DMS79 treated with DMSO at 0.1 percent for 48 hours (cell line): ENCODE data around the gene SH2D2A.

Source experiments
- DNase-seq: peaks from one replicate; lab custom pipeline; 2025; lab: John Stamatoyannopoulos, UW

SH2D2A gene

DNA sequence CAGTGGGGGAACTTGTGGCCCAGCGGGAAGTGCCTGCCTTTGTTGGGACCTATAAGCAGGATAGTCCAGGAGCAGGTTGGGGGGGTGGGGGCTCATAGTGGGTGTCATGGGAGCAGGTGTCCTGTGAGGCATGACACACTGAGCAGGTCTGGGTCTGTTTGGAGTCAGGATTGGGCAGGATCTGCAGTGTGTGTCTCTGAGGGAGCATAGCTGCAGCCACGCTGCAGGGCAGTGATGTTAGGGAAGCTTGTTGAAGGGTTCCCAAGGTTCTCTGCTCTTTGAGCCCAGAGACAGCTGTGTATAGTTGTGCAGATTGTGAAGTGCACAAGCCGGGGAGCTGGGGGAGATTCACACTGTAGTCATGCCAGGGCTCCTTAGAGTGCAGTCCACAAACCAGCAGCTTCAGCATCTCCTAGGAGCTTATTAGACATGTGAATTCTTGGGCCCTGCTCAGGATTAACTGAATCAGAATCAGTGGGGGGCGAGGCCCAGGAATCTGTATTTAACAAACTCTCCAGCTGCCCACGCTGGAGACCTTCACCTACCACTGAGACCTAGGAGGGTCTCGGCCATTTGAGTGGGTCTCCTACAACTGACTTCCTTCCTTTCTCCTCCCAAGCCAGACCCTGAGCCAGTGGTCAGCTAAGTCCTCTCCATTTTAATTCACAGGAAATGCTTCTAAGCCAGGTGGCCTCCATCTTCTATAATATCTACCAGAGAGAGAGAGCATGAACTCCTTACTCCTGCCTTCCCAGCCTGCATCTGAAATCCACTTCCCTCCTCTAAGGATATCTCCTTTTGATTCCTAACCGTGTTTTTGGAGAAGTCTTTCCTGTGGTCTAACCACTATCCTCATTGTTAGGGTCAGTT is 31.2 kb upstream of the SH2D2A start:
- no peak for DNase-seq

DNA sequence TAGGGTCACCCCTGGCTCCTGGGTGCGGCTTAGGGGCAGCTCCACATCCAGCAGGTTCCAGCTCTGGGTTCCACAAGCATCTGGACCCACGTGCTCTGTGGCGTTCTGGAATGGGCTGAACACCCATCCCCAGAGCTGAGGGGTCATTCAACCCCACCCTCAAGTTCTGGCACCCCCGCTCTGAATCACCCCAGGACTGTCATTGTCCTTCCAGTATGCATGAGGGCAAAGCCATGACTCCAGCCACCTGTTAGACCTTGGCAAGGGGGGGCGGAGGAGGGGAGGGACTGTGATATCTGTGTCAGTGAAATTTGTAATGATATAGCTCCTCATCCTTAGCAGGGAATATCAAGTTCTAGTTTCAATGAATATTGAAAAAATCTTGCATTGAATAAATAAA is 30.0 kb upstream of the SH2D2A start:
- no peak for DNase-seq

DNA sequence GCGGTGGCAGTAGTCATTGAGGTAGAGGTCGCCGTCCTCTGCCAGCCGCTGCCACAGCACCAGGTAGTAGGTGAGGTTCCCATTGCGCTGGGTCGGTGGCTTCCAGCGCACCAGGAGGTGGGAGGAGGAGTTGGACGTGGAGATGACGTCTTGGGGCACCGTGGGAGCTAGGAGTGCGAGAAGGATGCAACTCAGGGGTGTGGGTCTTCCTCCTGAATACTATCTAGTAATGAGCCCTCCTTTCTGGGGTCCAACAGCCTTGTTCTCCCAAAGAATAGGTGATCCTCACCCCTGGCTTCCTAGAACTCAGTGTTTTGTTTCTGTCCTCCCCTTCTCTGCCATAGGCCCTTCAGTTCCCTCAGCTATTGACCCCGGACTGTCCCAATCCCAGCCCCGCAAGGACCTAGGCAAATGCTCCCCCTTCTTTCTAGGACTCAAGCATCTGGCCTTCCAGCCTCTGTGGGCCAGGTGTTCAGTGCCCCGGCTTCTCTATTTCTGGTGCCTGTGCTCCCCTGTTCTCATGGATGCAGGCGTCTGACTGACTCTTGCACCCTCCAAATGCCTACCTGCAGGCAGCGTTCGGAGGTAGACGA is 29.4 kb upstream of the SH2D2A start:
- DNase-seq, result no peak

DNA sequence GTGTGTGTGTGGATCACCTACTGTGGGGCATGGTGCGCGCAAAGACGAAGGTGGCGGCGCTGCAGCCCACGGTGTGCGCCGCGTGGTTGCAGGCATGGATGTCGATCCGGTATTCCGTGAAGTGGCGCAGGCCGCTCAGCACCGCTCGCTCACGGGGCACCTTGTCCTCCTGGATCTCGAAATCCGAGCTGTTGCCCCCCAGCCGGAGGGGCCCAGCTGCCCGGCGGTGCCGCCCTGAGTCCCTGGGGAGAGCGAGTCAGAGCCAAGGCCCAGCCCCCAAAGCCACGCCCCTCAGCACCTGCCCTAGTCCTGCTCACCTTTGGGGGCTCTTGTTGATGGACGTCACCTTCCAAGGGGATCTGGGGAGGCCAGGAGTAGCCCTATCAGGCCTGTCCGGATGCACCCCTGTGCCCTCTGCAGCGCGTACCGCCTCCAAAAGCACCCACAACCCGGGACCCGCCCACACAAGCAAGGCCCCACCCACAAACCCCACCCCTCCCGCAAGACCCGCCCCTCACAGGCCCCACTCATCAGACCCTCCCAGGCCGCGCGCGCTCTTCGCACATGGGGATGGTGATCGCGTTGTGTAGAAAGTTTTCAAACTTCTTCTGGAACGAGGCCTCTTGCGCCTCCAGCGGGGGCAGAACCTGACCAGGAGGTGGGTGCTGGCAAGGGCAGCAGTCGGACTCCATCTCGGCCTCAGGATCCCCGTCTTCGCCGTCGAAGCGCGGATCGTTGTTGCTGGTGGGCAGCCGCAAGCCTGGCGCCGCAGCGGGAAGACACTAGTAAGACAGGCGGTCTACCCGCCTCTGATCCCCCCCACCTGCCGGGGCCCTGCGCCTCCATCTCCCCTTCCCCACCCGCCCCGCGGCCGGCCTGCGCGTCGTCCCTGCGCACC is 28.7 kb upstream of the SH2D2A start:
- no peak for DNase-seq

DNA sequence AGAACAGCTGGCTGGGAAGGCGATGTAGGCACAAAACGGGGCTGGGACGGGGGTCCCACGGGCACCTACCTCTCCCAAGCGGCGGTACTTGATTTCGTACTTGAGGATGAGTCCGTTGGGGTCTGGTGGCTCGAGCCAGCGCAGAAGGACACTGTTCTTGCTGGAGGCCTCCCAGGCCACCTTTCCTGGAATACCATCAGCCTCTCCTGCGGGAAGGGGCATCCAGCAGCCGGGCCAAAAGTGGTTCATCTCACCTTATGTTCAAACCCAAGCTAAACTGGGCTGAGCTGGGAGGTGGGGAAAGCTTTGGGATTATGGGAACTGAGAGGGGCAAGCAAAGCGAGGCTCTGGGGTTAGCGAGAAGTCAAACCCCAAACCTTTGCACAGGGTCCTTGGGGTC is 28.0 kb upstream of the SH2D2A start:
- no peak for DNase-seq

DNA sequence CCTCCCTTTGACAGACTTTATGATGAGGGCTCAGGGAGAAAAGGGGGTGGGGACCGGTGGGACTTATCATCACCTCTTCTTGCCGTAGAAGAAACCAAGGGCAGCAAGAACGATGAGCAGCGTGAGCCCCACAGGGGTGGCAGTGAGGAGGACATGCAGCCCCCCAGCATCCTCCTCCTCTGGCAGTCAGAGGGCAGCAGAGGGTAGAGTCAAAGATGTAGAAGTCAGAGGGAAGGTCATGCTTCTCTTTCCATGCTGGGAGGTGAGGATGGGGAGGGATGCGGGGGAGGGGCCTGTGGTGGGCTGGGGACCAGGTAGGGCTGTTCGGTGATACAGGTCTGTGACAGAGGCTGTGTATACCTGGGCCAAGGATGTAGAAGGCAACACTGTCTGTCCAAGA is 27.5 kb upstream of the SH2D2A start:
- no peak for DNase-seq

DNA sequence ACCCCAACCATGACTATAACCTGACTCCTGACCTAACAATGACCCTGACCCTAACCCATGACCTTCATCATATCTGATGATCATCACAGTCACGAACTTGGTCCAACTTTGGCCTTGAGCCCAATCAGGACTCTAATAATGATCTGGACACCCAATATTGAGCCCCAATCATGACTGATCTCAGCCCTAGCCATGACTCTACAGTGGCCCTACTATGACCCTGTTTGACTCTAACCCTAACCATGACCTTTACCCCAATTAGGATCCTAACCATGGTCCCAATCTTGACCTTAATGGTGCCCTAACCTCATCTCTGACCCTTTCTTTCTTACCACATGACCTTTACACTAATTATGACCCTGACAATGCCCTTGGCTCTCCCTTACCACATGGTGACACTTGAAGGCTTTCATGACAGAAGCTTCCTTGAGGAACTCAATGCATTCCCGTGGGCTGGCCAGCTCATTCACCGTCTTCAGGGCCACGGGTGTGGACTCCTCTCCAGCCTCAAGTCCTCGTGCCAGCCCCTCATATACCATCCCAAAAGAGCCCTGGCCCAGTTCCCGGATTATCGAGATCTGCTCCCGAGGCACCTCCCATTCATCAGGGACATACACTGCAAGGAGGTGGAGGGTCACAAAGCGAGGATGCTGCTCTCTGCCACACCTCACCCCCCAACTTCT is 26.1 kb upstream of the SH2D2A start:
- no peak for DNase-seq

DNA sequence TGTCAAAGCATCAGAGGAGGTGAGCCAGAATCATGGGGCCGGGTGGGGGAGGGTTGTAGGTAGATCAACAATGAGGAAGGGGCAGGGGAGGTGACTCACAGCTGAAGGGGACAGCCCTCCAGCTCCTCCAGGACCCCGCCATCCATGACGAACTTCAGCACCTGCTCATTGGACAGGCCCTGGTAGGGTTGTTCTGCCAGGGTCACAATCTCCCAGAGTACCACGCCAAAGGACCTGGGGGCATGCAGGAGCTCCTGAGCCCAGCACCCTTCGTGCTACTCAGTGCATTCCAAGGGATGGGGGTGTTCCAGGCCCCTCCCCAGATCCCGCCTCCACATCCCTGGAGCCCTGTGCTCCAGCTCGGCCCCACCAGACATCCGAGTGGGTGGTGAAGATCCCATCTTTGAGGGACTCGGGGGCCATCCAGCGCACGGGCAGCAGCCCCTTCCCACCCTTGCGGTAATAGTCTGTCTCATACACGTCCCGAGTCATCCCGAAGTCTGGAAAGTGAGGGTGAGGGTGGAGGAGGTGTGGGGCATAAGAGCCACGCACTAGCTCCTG is 24.7 kb upstream of the SH2D2A start:
- DNase-seq, result no peak

DNA sequence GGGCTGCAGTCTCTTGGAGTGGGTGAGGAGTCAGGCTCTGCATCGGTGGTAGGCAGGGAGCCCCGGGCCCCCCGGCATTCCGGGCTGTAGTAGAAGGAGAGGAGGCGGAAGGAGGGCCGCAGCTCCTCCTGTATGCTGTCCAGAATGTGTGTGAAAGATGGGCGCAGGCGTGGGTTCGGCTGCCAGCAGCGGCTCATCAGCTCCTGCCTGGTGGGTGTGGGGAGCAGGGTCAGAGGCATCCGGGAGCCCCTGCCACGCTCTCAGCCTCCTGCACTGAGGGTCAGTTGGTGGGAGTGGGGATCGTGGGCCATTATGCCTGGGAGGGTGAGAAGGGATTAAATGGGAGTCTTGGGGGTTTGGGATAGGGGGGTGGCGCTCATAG is 24.2 kb upstream of the SH2D2A start:
- no peak for DNase-seq

DNA sequence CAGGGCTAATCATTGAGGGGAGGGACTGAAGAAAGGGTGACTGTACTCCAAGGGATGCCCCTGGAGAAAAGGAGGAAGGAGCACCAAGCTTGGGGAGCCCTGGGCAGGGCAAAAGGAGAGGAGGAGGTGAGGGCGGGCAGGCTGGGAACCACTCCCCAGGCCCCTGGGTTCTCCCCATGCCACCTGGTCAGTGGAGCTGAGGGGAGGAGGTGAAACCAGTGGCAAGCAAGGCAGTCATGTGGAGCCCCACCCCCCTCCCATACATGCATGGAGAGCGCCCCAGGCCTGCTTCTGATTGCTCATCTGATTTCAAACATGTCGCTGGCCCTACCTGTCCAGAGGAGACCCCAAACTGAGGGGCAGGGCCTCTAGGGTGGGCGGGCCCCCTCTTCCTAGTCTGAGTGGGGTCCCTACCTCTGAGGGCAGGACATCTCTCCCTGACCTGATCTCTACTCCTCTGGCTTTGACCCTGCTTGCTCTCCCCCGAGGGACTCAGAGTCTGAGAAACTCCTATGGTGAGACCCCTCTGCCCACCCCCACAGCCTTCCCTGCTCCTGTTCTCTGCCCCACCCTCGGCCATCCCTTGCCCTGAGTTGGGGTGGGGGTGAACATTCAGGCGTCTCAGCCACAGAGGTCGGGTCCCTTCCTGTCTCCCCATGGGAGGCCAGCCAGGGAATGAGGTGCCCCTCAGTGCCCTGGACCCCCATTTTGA is 23.7 kb upstream of the SH2D2A start:
- DNase-seq, result no peak

DNA sequence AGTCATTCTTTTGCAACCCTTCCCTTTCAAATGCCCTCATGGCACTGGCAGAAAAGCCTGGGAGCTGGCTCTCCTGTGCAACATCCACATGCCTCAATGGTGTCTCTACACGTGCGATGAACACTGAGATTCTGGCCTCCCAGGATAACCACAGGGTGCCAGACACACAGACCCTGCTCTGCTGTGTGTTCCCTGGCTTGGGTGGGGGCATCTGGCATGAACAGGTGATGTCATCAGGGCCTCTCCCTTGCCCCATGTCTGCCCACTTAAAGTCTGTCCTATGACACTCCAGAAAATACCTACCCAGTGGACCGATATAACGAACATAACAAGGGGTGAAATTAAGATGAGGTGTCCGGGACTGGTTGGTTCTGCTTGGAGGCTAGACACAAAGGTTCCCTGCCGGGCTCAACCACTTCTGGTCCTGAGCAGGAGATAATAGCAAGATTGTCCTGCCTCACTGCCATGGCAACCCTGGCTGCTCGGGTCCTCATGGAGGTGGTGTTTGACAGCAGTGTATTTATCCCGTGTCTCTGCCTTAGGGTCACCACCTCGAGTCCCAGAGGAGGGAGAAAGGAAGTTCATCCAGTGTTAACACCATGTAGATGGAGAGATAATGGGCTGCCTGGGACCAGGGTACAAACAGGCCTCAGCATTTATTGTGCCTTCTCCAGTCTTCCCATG is 22.9 kb upstream of the SH2D2A start:
- peak; percentile 9 for DNase-seq

DNA sequence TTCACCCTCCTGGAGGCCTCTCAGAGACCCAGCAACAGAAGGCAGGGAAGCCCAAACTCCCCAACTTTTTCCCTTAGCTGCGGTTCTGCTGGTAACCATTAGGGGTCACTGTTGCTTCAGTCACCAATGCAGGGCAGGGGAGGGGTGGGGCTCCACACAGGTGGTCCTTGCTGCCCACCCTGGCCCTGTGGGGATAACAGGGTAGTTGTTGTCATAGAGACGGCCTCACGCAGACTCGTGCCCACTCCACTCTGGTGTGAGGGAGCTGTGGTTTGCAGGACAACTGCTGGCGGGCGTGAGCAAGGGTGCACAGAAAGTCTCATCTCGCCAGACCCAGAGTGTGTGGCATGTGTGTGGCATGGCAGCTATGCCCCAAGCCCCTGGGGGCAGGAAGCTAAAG is 22.3 kb upstream of the SH2D2A start:
- peak; percentile 4 for DNase-seq

DNA sequence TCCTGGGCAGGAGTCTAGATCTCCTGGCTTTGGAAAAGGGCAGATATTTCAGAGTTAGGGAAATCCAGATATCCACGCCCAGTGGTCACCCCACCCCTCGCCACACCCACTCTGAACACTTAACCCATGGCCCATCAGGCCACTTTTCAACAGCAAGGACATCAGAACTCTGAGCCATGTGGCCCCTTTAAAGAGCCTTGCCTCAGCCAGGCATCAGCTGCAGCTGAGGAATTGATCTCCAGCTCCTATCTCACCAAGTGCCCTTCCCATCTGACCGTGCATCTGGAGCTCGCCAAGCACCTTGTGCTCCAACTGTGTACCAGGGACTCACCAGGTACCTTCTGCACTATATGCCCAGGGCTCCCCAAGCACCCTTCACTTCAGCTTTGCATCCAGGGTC is 20.2 kb upstream of the SH2D2A start:
- no peak for DNase-seq

DNA sequence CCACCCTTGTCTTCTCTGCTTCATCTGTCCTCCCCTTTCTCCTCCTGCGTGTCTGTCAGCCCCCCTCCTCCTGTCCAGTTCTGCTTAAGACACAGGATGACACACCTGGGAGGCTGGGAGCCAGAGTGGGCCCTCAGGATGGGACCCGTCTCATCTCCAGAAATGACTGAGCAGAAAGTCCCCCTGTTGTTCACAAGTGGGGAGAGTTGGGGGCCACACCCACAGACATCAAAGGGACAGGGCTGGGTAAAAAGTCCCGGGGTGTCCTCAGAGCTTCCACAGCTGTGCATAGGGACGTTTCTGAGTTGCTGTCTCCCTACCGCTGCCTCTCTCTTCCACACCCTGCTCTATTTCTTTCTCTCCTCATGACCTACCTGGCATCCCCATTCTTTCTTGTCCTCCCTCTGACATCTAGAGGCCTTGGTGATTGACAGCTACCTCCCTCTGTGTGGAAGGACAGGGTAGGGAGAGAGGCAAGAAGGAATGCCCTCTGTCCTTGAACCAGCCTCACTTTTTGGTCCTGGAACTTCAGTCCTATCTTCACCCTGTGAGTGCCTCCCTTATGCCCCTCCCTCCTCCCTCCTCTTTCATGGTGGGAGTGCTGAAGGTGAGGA is 19.5 kb upstream of the SH2D2A start:
- no peak for DNase-seq

DNA sequence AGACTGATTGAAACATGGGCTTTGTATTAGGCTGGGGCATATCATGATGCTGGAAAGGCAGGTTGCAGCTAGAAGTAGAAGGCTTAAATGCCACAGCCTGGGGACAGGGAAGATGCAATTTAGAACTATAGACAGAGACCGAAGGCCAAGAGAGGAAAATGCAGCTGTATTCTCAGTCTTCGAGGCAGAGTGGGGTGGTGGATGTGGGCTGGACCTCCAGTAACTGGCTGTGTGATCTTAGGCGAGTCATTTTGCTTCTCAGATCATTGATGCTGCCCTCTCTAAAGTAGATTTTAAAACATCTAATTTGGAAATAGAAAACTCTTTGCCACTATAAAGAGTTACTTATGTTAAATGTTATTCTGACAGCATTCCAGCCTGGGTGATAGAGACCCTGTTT is 17.7 kb upstream of the SH2D2A start:
- no peak for DNase-seq

DNA sequence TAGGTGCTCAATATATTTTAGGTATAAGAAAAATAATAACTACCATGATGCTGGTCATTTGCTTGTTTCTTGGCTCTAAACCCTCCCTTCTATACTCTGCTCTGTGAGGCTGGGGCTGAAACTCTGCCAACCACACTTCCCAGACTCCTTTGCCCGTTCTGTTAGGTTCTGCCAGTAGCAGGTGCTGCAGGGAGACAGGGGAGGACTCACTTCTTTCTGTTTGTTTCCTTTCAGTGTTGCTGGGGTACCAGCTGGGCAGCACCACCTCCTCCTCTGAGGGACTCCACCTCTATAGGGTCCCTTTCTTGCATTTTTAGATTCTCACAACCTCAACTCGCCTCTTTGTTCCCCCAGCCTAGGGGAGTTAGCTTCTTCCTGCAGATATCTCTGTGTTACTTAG is 17.0 kb upstream of the SH2D2A start:
- DNase-seq, result no peak

DNA sequence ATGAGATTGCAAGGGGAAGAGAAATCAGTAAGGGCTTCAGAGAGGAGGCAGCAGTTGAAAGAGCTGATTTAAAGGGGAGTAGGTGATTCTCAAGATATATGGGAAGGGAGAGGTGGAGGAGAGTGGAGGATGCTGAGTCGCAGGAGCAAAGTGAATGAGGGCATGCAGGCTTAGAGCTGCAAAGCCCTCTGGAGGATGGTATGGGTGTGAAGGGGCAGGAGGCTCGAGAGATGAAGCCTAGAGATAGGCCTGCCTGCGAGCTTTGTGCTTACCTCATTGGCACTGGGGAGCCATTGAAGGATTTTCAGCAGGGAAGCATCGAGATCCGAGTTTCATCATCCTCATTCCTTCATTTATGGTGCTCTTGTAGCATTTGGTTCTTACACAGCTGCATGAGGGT is 15.8 kb upstream of the SH2D2A start:
- no peak for DNase-seq

DNA sequence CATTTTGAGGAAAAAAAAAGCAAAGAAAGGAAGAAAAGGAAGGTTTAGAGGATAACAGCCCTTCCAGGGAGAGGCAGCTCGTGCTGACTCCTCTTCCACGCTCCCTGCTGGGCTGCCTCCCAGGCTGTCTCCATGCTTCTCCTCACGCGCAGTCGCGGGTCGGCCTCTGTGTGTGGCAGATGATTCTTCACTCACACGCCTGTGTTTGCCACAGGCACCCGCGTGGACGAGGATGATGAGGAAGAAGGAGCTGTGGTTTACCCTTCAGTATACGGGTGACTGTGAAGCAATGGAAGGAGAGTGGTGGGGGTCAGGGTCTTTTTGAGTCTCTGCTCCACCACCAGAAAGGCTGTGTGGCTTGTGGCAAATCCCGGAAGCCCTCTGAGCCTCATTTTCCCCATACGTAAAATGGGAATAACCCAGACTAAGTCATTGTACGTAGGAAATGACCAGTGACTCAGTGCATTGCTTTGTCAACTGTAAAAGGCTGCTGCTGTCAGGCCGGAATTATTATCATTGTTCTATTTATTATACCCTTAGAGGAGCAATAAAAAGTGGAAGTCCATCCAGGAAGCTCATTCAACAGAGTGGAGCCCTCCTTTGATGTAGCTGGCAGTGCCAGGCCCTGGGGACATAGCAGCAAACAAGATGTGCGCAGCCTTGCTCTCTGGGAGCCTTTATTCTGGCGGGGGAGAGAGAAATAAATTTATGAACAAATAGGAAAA is 11.9 kb upstream of the SH2D2A start:
- no peak for DNase-seq

DNA sequence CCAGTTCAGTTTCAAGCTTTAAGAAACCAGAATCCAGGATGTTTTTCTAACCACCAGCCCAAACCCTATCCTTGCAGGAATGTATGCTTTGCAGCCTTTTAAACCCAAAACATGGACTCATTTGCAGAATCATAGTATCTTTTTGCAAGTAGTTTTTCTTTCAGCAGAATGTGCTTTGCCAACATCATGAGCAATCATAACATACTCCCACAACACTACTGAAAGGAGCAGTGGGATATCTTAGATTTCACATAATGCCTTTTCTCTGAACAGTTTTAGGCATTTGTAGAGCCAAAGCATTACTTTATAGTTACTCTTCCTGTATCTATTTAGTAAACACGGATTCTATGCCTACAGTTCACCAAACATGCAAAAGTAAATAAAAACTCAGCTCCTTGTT is 10.0 kb upstream of the SH2D2A start:
- DNase-seq, result no peak
